MCF 10A (cell line): Measurements from ENCODE around the gene SCUBE1. TPM values are rescaled to one million over a fixed set of nuclear protein-coding genes. Genes with fewer than 3 reads are reported as not detected.

Experiments used
- BruUV-seq: library from RNA; stranded (reverse); fragments of 400-500 nt; replicated peaks from 2 replicates; lab custom pipeline; 2021; lab: Mats Ljungman, UMichigan
- CTCF ChIA-PET: fragments of 300-600 bp; sonication (Branson Sonifier 250); formaldehyde crosslinking; extraction: SDS; loops from one replicate; lab custom pipeline; 2021; ENCODE audit warnings: antibody characterized with exemption, inconsistent platforms; lab: Yijun Ruan, JAX
- POLR2A ChIA-PET: fragments of 300-600, 350-650 bp; sonication (Branson Sonifier 250); formaldehyde crosslinking; extraction: SDS; loops from one replicate; lab custom pipeline; 2020; ENCODE audit warnings: antibody characterized with exemption, inconsistent platforms; lab: Yijun Ruan, JAX
- DNase-seq: peaks from one replicate; pipeline ENCODE4 v3.0.0-alpha.2; 2018; ENCODE audit not compliant: unreplicated experiment
- H3K27ac Mint-ChIP-seq: one replicate; pipeline ENCODE4 v1.8.0; 2022; ENCODE audit warnings: mild to moderate bottlenecking, low read depth, mixed read lengths; ENCODE audit not compliant: unreplicated experiment
- H3K27me3 Mint-ChIP-seq: one replicate; pipeline ENCODE4 v1.8.0; 2022; ENCODE audit warnings: mixed read lengths; ENCODE audit not compliant: insufficient read depth, unreplicated experiment
- H3K36me3 Mint-ChIP-seq: one replicate; pipeline ENCODE4 v1.8.0; 2022; ENCODE audit warnings: mild to moderate bottlenecking, moderate library complexity, mixed read lengths; ENCODE audit not compliant: insufficient read depth, unreplicated experiment
- H3K4me1 Mint-ChIP-seq: one replicate; pipeline ENCODE4 v1.8.0; 2022; ENCODE audit warnings: mixed read lengths; ENCODE audit not compliant: insufficient read depth, unreplicated experiment
- H3K4me3 Mint-ChIP-seq: one replicate; pipeline ENCODE4 v1.8.0; 2022; ENCODE audit warnings: mild to moderate bottlenecking, moderate library complexity, mixed read lengths; ENCODE audit not compliant: unreplicated experiment
- H3K9me3 Mint-ChIP-seq: one replicate; pipeline ENCODE4 v1.8.0; 2022; ENCODE audit warnings: mixed read lengths; ENCODE audit not compliant: unreplicated experiment
- intact Hi-C: fragments of 100-400 bp; cut with micrococcal nuclease; formaldehyde crosslinking; loops from 2 replicates; pipeline ENCODE4 v1.14.1; 2022
- total RNA-seq: library from RNA; stranded (reverse); gene quantifications from 2 replicates; pipeline ENCODE4 v1.2.3, GENCODE V29; 2022
- TF ChIP-seq, protein P1 (sequence below): fragments of 200-600 bp; IDR thresholded peaks from one replicate; pipeline ENCODE4 v1.8.0; 2022; ENCODE audit warnings: antibody characterized with exemption, mild to moderate bottlenecking; ENCODE audit not compliant: unreplicated experiment

SCUBE1 gene
- total RNA-seq, 1 experiment from 2014 or later: not detected

DNA sequence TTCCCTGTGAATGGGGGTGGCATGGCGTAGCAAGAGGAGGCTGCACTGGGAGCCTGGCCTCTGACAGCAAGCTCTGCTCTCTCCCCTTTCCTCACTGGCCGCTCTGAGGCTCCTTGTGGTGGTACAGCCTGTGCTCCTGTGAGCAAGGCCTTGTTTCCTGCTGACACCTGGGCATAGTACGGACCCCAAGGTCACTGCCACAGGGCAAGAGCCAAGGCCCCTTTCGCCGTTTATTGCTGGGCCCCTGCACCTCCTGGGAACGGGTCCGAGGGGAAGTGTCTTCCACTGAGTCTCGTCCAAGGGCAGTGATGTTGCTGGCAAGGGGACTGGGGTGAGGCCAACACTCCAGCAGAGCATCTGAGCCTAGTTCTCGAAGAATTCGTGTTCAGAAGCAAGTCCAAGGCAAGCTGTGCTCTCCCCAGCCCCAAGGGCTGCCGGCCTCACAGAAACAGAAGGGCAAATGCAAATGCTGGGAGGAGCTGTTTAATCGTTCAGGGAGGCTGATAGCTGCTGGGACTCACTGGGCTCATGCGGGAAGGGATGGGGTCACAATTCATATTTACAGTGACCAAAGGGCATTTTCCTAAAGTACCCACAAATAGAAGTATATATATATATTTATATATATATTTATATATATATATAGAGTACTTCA lies 140.3 kb downstream of the SCUBE1 start:
- H3K4me1 Mint-ChIP-seq: peaks cover 6% of the 10 kb centered on the region
- H3K27ac Mint-ChIP-seq: no peak overlapping the region
- no TSS peak for BruUV-seq

DNA sequence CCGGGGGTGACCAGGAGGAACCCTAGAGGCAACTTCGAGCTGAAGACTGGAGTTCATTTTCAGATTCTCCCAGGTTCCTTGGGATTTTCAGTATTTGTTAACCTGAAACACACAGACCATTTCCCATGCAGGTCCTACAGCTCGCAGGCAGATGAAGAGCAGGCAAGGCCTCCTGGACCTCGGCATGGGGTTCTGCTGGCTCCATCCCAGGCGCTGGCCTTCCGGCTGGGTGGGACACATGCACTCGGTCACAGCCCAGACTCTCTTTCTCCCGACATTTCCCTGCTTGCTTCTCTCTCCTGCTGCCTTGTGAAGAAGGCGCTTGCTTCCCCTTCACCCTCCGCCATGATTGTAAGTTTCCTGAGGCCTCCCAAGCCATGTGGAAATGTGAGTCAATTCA lies 140.8 kb downstream of the SCUBE1 start:
- TF ChIP-seq, protein P1, sequence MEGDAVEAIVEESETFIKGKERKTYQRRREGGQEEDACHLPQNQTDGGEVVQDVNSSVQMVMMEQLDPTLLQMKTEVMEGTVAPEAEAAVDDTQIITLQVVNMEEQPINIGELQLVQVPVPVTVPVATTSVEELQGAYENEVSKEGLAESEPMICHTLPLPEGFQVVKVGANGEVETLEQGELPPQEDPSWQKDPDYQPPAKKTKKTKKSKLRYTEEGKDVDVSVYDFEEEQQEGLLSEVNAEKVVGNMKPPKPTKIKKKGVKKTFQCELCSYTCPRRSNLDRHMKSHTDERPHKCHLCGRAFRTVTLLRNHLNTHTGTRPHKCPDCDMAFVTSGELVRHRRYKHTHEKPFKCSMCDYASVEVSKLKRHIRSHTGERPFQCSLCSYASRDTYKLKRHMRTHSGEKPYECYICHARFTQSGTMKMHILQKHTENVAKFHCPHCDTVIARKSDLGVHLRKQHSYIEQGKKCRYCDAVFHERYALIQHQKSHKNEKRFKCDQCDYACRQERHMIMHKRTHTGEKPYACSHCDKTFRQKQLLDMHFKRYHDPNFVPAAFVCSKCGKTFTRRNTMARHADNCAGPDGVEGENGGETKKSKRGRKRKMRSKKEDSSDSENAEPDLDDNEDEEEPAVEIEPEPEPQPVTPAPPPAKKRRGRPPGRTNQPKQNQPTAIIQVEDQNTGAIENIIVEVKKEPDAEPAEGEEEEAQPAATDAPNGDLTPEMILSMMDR: no peak
- H3K36me3 Mint-ChIP-seq: no peaks in the 10 kb centered on the region
- no TSS peak for BruUV-seq
- no peak overlapping the region for H3K4me3 Mint-ChIP-seq
- POLR2A ChIA-PET: no interaction called here
- H3K9me3 Mint-ChIP-seq: no peaks in the 10 kb centered on the region
- H3K4me1 Mint-ChIP-seq: peaks cover 6% of the 10 kb centered on the region
- no peaks in the 10 kb centered on the region for H3K27me3 Mint-ChIP-seq
- no peak for DNase-seq
- CTCF ChIA-PET: interaction anchor here (0.6 kb wide), 1 partner anchor 447 kb away, joined by 3 read pairs; no protein-coding TSS in a partner anchor
- H3K27ac Mint-ChIP-seq: no peak overlapping the region
- intact Hi-C loops: no loop called here

More for the DNA sequence above, 140.3 kb downstream of the SCUBE1 start:
- Mint-ChIP-seq H3K4me3 (no peak overlapping the region), H3K36me3 (no peaks in the 10 kb centered on the region), H3K9me3 (no peaks in the 10 kb centered on the region), H3K27me3 (no peaks in the 10 kb centered on the region)
- DNase-seq: no peak
- ChIA-PET CTCF (no interaction called here), POLR2A (no interaction called here)
- intact Hi-C loops: no loop called here
- TF ChIP-seq, protein P1: no peak

DNA sequence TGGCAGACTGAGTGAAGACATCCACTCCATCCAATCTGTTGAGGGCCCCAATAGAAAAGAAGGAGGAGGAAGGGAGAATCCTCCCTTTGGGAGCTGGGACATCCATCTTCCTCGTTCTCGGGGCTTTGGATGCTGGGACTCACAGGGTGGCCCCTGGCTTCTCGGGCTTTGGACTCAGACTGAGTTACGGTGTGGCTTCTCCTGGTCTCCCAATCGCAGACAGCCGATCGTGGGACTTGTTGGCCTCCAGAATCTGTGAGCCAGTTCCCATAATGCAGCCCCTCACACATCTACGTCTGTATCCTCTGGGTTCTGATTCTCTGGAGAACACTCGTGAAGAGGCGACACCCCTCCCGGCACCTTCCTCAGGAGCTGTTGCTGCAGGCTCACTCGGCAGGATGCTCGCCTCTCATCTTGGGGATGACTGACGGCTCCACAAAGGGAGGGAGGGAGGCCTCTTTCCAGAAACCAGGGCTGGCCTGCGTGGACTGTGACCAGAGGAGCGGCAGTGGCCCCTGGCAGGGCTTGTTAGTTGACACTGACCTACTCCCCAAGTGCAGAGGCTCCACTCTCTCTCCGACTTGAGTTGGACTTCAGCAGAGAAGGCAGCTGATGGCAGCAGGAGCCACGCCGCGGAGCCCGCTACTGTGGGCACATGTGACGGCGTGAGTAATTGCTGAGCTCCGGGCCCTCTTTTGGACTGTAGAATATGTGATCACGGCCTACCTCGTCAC lies 141.5 kb downstream of the SCUBE1 start:
- ChIA-PET POLR2A (interaction anchor here (1.3 kb wide), 1 partner anchor 14 kb away, joined by 5 read pairs; no protein-coding TSS in a partner anchor), CTCF (interaction anchor here (0.6 kb wide), 1 partner anchor 448 kb away, joined by 3 read pairs; no protein-coding TSS in a partner anchor)
- H3K4me1 Mint-ChIP-seq: peaks cover 6% of the 10 kb centered on the region
- intact Hi-C loops: no loop called here
- H3K36me3 Mint-ChIP-seq: no peaks in the 10 kb centered on the region
- no TSS peak for BruUV-seq
- no peaks in the 10 kb centered on the region for H3K27me3 Mint-ChIP-seq
- DNase-seq: no peak
- no peaks in the 10 kb centered on the region for H3K9me3 Mint-ChIP-seq
- TF ChIP-seq, protein P1: no peak
- no peak overlapping the region for H3K4me3 Mint-ChIP-seq
- no peak overlapping the region for H3K27ac Mint-ChIP-seq

DNA sequence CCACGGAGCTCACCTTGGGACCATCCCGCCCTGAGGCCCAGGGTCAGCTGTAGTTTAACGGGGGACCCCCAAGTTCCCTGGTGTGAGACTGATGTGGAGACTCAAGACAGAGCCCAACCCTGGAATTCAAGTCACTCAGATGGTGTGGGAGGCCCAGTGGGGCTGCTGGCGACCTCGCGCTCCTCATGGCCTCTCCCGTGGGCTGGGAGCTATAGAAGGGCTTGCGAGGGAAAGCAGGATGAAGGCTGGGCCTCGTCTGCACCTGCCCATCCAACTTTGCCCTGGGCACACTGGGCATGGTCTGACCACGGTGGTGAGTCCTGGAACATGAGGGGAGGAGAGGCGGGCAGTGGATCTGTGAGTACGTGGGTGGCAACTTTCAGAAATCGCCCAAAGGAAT lies 142.6 kb downstream of the SCUBE1 start:
- BruUV-seq: no TSS peak
- Mint-ChIP-seq H3K4me1 (peaks cover 10% of the 10 kb centered on the region), H3K4me3 (no peak overlapping the region), H3K36me3 (no peaks in the 10 kb centered on the region), H3K27me3 (no peaks in the 10 kb centered on the region), H3K9me3 (no peaks in the 10 kb centered on the region), H3K27ac (no peak overlapping the region)
- CTCF ChIA-PET: interaction anchor here (0.6 to 0.8 kb wide), 3 partner anchors 73 to 306 kb away, joined by 3 to 4 read pairs (median 3); no protein-coding TSS in a partner anchor
- TF ChIP-seq, protein P1: no peak
- no peak for DNase-seq
- intact Hi-C loops: no loop called here
- POLR2A ChIA-PET: interaction anchor here (1.3 kb wide), 1 partner anchor 13 kb away, joined by 5 read pairs; no protein-coding TSS in a partner anchor
